Natural killer cell (primary cell): ENCODE results near the gene TTC16. TPM values are rescaled to one million over a fixed set of nuclear protein-coding genes. Genes with fewer than 3 reads are reported as not detected.

ENCODE experiments used
- ATAC-seq, 3 donors: fragments of 150-1000 bp in 2 of 3; fragments of 200-7000 bp in 1 of 3; cut with Tn5 transposase; 1 replicate in 1 of 3; 2 replicates in 2 of 3; pipeline ENCODE4 v1.10.0; 2021; ENCODE audit warnings: mild to moderate bottlenecking in 2 of 3, moderate library complexity in 2 of 3
- DNase-seq, 2 donors: peaks; one replicate each; pipeline versions ENCODE4 v3.0.0 to v3.0.0-alpha.2; 2013 to 2021; ENCODE audit warnings: mixed read lengths in 1 of 2
- H3K27ac ChIP-seq: one replicate; pipeline ENCODE4 v1.5.1; 2013; ENCODE audit warnings: mild to moderate bottlenecking, low read length
- H3K27me3 ChIP-seq: one replicate; pipeline ENCODE4 v1.6.1; 2013; ENCODE audit warnings: low read length; ENCODE audit not compliant: control insufficient read depth, insufficient read depth
- H3K36me3 ChIP-seq: one replicate; pipeline ENCODE4 v1.6.1; 2013; ENCODE audit warnings: low read length; ENCODE audit not compliant: control insufficient read depth, insufficient read depth
- H3K4me1 ChIP-seq: one replicate; pipeline ENCODE4 v1.6.1; 2013; ENCODE audit warnings: low read length; ENCODE audit not compliant: control insufficient read depth, insufficient read depth
- H3K4me3 ChIP-seq: one replicate; pipeline ENCODE4 v1.5.1; 2013; ENCODE audit warnings: low read length
- H3K9me3 ChIP-seq: one replicate; pipeline ENCODE4 v1.6.1; 2013; ENCODE audit warnings: low read length; ENCODE audit not compliant: control insufficient read depth, insufficient read depth
- H3K27ac Mint-ChIP-seq, 2 donors: one replicate each; pipeline ENCODE4 v1.8.0; 2022; ENCODE audit warnings: mild to moderate bottlenecking in 2 of 2, mixed read lengths in 2 of 2, moderate library complexity in 1 of 2
- H3K27me3 Mint-ChIP-seq, 2 donors: one replicate each; pipeline ENCODE4 v1.8.0; 2022; ENCODE audit warnings: low read depth in 2 of 2, mixed read lengths in 2 of 2
- H3K36me3 Mint-ChIP-seq: one replicate; pipeline ENCODE4 v1.8.0; 2022; ENCODE audit warnings: mixed read lengths
- H3K4me1 Mint-ChIP-seq, 2 donors: one replicate each; pipeline ENCODE4 v1.8.0; 2022; ENCODE audit warnings: mixed read lengths in 2 of 2
- H3K4me3 Mint-ChIP-seq: one replicate; pipeline ENCODE4 v1.8.0; 2022; ENCODE audit warnings: mild to moderate bottlenecking, moderate library complexity, mixed read lengths
- H3K9me3 Mint-ChIP-seq, 2 donors: one replicate each; pipeline ENCODE4 v1.8.0; 2022; ENCODE audit warnings: mixed read lengths in 2 of 2
- WGBS: methylation state at CpG from one replicate; pipeline ENCODE4 v1.1.7; 2013; ENCODE audit warnings: missing lambda C conversion rate; ENCODE audit not compliant: insufficient coverage; 5-methylcytosine and 5-hydroxymethylcytosine counted together
- intact Hi-C: fragments of 100-400 bp; cut with micrococcal nuclease; formaldehyde crosslinking; loops from one replicate; pipeline ENCODE4 v1.14.2; 2022
- total RNA-seq, 4 donors: library from RNA; stranded (reverse); fragments of 120-200 nt in 1 of 4; gene quantifications; one replicate each; pipeline versions ENCODE4 v1.2.3 to v1.2.4, GENCODE V29; 2013 to 2022
- TF ChIP-seq, protein P1 (sequence below): fragments of 200-600 bp; IDR thresholded peaks from one replicate; pipeline ENCODE4 v1.8.0; 2022; ENCODE audit warnings: antibody characterized with exemption

The TTC16 gene
- total RNA-seq, 3 donors from 2014 or later (not counting 1 experiment from before 2014, with no cell fraction given), result 15.5 to 23.0 (median 21.5) TPM

DNA sequence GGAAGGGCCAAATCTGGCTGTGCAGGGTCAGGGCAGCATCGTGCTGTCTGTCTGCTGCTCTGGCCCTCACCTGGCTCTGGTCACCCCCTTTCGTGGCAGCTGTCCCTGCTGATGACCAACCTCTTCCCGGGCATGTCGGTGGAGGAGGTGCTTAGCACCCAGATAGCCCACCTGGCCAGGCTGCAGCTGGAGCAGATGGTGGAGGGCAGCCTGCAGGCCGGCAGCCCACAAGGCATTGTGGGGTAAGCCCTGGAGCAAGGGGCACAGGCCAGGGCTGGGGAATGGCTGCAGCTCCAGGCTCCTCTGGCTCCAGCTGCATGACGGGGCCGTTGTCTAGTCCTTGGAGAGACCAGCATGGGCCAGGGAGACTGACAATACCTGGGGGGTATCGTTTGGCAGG is 11.0 kb downstream of the TTC16 start:
- WGBS, result 87% methylated on average over 8 of the region's 8 CpGs
- no peaks in the 10 kb centered on the region for H3K36me3 Mint-ChIP-seq
- Histone ChIP-seq H3K27ac (no peak overlapping the region), H3K36me3 (peaks cover 7% of the 10 kb centered on the region), H3K9me3 (no peaks in the 10 kb centered on the region), H3K4me3 (no peak overlapping the region), H3K4me1 (peaks cover 10% of the 10 kb centered on the region), H3K27me3 (no peaks in the 10 kb centered on the region)
- intact Hi-C loops, result no loop called here
- no peak overlapping the region for H3K27ac Mint-ChIP-seq
- H3K4me3 Mint-ChIP-seq, result no peak overlapping the region
- H3K27me3 Mint-ChIP-seq, result no peaks in the 10 kb centered on the region
- no peak for DNase-seq
- no peak for ATAC-seq
- no peaks in the 10 kb centered on the region for H3K9me3 Mint-ChIP-seq
- TF ChIP-seq, protein P1, sequence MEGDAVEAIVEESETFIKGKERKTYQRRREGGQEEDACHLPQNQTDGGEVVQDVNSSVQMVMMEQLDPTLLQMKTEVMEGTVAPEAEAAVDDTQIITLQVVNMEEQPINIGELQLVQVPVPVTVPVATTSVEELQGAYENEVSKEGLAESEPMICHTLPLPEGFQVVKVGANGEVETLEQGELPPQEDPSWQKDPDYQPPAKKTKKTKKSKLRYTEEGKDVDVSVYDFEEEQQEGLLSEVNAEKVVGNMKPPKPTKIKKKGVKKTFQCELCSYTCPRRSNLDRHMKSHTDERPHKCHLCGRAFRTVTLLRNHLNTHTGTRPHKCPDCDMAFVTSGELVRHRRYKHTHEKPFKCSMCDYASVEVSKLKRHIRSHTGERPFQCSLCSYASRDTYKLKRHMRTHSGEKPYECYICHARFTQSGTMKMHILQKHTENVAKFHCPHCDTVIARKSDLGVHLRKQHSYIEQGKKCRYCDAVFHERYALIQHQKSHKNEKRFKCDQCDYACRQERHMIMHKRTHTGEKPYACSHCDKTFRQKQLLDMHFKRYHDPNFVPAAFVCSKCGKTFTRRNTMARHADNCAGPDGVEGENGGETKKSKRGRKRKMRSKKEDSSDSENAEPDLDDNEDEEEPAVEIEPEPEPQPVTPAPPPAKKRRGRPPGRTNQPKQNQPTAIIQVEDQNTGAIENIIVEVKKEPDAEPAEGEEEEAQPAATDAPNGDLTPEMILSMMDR, result no peak
- no peaks in the 10 kb centered on the region for H3K4me1 Mint-ChIP-seq

DNA sequence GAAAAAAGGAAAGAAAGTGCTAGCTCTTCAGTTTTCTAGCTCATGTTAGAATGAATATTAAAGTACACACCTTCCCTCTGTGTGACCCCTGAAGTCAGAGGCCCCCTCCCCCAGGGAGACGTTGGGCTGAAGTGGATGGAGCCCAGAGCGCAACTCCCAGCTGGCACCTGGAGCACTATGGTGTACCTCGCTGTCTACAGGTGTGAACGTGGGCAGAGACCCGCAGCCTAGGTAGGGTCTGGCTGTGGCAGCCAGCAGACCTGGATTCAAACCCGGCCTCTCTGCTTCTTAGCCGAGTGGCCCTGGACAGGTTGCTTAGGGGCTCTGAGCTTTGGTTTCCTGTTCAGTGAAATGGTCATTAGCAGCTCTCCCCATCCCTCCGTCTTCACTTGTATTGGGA is 12.9 kb downstream of the TTC16 start:
- H3K4me1 ChIP-seq, result peaks cover 2% of the 10 kb centered on the region
- Mint-ChIP-seq H3K27me3 (no peaks in the 10 kb centered on the region), H3K27ac (no peak overlapping the region), H3K9me3 (no peaks in the 10 kb centered on the region), H3K4me3 (no peak overlapping the region), H3K36me3 (no peaks in the 10 kb centered on the region), H3K4me1 (peaks cover 0 to 4% of the 10 kb centered on the region in 2 donors)
- peaks cover 13% of the 10 kb centered on the region for H3K36me3 ChIP-seq
- TF ChIP-seq, protein P1, result no peak
- H3K9me3 ChIP-seq, result no peaks in the 10 kb centered on the region
- 93% methylated on average over 8 of the region's 8 CpGs for whole genome bisulfite sequencing
- no peak for DNase-seq
- H3K27ac ChIP-seq, result no peak overlapping the region
- no peak overlapping the region for H3K4me3 ChIP-seq
- no peak for ATAC-seq
- no peaks in the 10 kb centered on the region for H3K27me3 ChIP-seq
- intact Hi-C loops, result no loop called here

DNA sequence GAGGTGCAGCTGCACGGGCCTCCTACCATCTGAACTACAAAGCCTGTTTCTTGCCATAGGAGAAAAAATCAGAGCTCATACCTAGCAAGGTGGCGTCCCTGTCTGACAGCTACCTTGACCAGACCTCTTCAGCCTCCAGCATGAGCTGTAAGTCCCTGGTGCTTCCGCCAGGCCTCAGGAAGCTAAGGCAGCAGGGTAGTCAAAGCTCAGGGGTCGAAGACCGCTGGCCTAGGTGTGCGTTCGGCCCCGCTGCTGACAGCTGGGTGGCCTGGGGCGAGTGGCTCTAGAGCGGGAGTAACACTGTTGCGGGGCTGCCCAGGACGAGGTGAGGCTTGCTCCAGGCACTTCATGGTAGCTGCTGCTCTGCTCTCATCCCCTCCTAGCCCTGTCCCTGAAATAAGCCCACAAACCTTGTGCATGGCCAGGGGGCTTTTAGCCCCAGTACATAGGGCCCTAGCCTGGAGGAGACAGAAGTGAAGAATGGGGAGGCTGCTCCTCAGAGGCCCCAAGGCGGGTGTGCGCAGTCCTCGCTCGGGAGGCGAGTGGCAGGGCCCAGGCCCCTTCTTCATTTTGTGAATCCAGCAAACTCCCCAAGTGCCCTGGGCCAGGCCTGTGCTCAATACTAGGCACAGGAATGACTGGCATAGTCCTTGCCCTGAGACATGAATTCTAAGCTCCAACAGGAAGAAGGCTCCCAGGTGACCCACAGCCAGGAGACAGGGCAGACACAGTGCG is 13.8 kb downstream of the TTC16 start:
- Histone ChIP-seq H3K27ac (no peak overlapping the region), H3K4me1 (peaks cover 11% of the 10 kb centered on the region), H3K9me3 (no peaks in the 10 kb centered on the region), H3K27me3 (no peaks in the 10 kb centered on the region), H3K36me3 (peaks cover 13% of the 10 kb centered on the region), H3K4me3 (no peak overlapping the region)
- TF ChIP-seq, protein P1, result no peak
- DNase-seq (no peak), ATAC-seq (no peak)
- peak overlapping the region in 1 of 2 donors; percentile 54 for H3K27ac Mint-ChIP-seq
- intact Hi-C loops, result loop anchor here (10.0 kb wide), 1 partner anchor 115 kb away; the partner anchor contains the start of gene STXBP1
- H3K27me3 Mint-ChIP-seq, result no peaks in the 10 kb centered on the region
- no peaks in the 10 kb centered on the region for H3K9me3 Mint-ChIP-seq
- no peak overlapping the region for H3K4me3 Mint-ChIP-seq
- 91% methylated on average over 18 of the region's 18 CpGs for WGBS
- H3K4me1 Mint-ChIP-seq, result peaks cover 0 to 10% of the 10 kb centered on the region in 2 donors
- no peaks in the 10 kb centered on the region for H3K36me3 Mint-ChIP-seq
